ENCODE measurements around the gene CHST3. TPM values are rescaled to one million over a fixed set of nuclear protein-coding genes. Genes with fewer than 3 reads are reported as not detected.

Gene CHST3
- total RNA-seq, 1 experiment from 2014 or later, result 6.1 TPM

GRCh38 chr10:71957546-71958275 is 6.5 kb upstream of the CHST3 start:
- H3K14ac ChIP-seq (ENCODE audit: insufficient read depth, low read length), result no peak overlapping the region
- no peak overlapping the region for H2BK15ac ChIP-seq (ENCODE audit: low read depth, low read length)
- no peak overlapping the region for H3K4me2 ChIP-seq (ENCODE audit: insufficient read depth, insufficient read length, low read length)
- no peak overlapping the region for H2BK5ac ChIP-seq (ENCODE audit: insufficient read length, low read length)
- no peak overlapping the region for H3K56ac ChIP-seq (ENCODE audit: insufficient read length, low read depth, low read length)
- no peak overlapping the region for H2AFZ ChIP-seq (ENCODE audit: low read length)
- H3K4me3 Mint-ChIP-seq, result no peak overlapping the region
- no peak for DNase-seq
- no peaks in the 10 kb centered on the region for H4K20me1 ChIP-seq (ENCODE audit: control insufficient read depth, insufficient read depth, insufficient read length)
- H3K9me3 Mint-ChIP-seq, result peaks cover 14% of the 10 kb centered on the region in 2 experiments
- no peak overlapping the region for H2BK20ac ChIP-seq (ENCODE audit: low read depth, low read length, poor library complexity, severe bottlenecking)
- peaks cover 4 to 10% of the 10 kb centered on the region in 2 experiments; a peak in 3 of 4 replicates for H3K4me1 Mint-ChIP-seq
- H3K36me3 Mint-ChIP-seq (ENCODE audit: insufficient read depth in 1 of 3, low read depth in 3 of 3), result peaks cover 9 to 14% (median 13%) of the 10 kb centered on the region in 3 experiments
- no peaks in the 10 kb centered on the region for H3K79me2 ChIP-seq (ENCODE audit: insufficient read depth, low read length)
- no CpG with 5 or more reads among the region's 9 CpGs for WGBS (ENCODE audit: extremely low coverage, insufficient read length, low lambda C conversion rate)
- H3K79me1 ChIP-seq (ENCODE audit: insufficient read depth, low read depth, low read length, poor library complexity, severe bottlenecking), result no peaks in the 10 kb centered on the region
- H3K23ac ChIP-seq (ENCODE audit: insufficient read length, low read depth, low read length), result no peak overlapping the region
- H3T11ph ChIP-seq (ENCODE audit: low read length), result no peak overlapping the region
- no peak overlapping the region for H2BK120ac ChIP-seq (ENCODE audit: low read depth, low read length, poor library complexity, severe bottlenecking)
- H3K9ac ChIP-seq (ENCODE audit: extremely low read depth, insufficient read length, low read length), result no peak overlapping the region
- H2AK5ac ChIP-seq (ENCODE audit: insufficient read length, low read length), result no peak overlapping the region
- H3K27me3 ChIP-seq (ENCODE audit: insufficient read depth, low read length), result no peaks in the 10 kb centered on the region; the same call in 1 of the 2 replicates
- no peak overlapping the region for H3K4ac ChIP-seq (ENCODE audit: low read depth, low read length)
- no peak overlapping the region for H3K27ac Mint-ChIP-seq
- H4K5ac ChIP-seq (ENCODE audit: insufficient read length, low read depth, low read length), result no peak overlapping the region
- H2BK12ac ChIP-seq (ENCODE audit: insufficient read length, low read depth, low read length), result no peak overlapping the region
- H3K27me3 Mint-ChIP-seq (ENCODE audit: low read depth), result peaks cover 27% of the 10 kb centered on the region
- TF ChIP-seq CTCF (conservative IDR thresholded peaks at IDR 0.05), result peak; percentile 56
- H4K91ac ChIP-seq (ENCODE audit: insufficient read length, low read depth, low read length), result no peak overlapping the region
- peaks cover 16% of the 10 kb centered on the region for H3K9me3 ChIP-seq (ENCODE audit: control insufficient read depth, low read depth, low read length)
- no peak overlapping the region for H4K8ac ChIP-seq (replicated peaks; ENCODE audit: insufficient read length, low read depth, low read length)
- H3K27ac ChIP-seq (ENCODE audit: insufficient read length, low read depth, low read length), result no peak overlapping the region
- H3K4me1 ChIP-seq (ENCODE audit: insufficient read depth, low read length), result no peaks in the 10 kb centered on the region
- no peaks in the 10 kb centered on the region for H3K23me2 ChIP-seq (ENCODE audit: insufficient read length, low read depth, low read length, poor library complexity, severe bottlenecking)
- H3K18ac ChIP-seq (ENCODE audit: insufficient read length, low read depth, low read length), result no peak overlapping the region

Measured in H9 (cell line).